HepG2 (cell line): ENCODE results near the gene MARVELD3. TPM values are rescaled to one million over a fixed set of nuclear protein-coding genes. Genes with fewer than 3 reads are reported as not detected.

ENCODE experiments used
- ARID2 ChIP-seq: sonication (generic); formaldehyde crosslinking; IDR thresholded peaks from 2 replicates; pipeline ENCODE4 v1.8.1; 2022; ENCODE audit warnings: mild to moderate bottlenecking, missing genetic modification reagents, borderline replicate concordance
- FOXJ3 ChIP-seq: sonication (generic); formaldehyde crosslinking; IDR thresholded peaks from 2 replicates; pipeline ENCODE4 v1.4.0; 2020; ENCODE audit warnings: missing genetic modification reagents, mild to moderate bottlenecking, borderline replicate concordance
- FOXP4 ChIP-seq: sonication (generic); formaldehyde crosslinking; IDR thresholded peaks from 2 replicates; pipeline ENCODE4 v1.4.0; 2020; ENCODE audit warnings: missing genetic modification reagents
- GABPB1 ChIP-seq: IDR thresholded peaks from 2 replicates; pipeline ENCODE4 v1.6.1; 2016; ENCODE audit warnings: mild to moderate bottlenecking, missing genetic modification reagents, moderate library complexity, missing compliant biosample characterization
- GPBP1L1 ChIP-seq: sonication (generic); formaldehyde crosslinking; IDR thresholded peaks from 2 replicates; pipeline ENCODE4 v1.5.0; 2020; ENCODE audit warnings: mild to moderate bottlenecking, missing genetic modification reagents
- HNRNPK ChIP-seq: fragments of 200-400 bp; formaldehyde crosslinking; IDR thresholded peaks from 2 replicates; pipeline ENCODE4 v1.6.1; 2018; ENCODE audit warnings: low read length, low read depth, moderate library complexity, mild to moderate bottlenecking; ENCODE audit not compliant: poor library complexity, severe bottlenecking
- MXD1 ChIP-seq: sonication (generic); formaldehyde crosslinking; IDR thresholded peaks from 2 replicates; pipeline ENCODE4 v1.4.0; 2020; ENCODE audit warnings: mild to moderate bottlenecking, missing genetic modification reagents
- MXD3 ChIP-seq: IDR thresholded peaks from 2 replicates; pipeline ENCODE4 v1.6.1; 2016; ENCODE audit warnings: mild to moderate bottlenecking, missing biosample characterization, missing genetic modification reagents
- ZBTB26 ChIP-seq: IDR thresholded peaks from 2 replicates; pipeline ENCODE4 v1.6.1; 2016; ENCODE audit warnings: missing compliant biosample characterization, missing genetic modification reagents, borderline replicate concordance
- ZBTB49 ChIP-seq: sonication (generic); formaldehyde crosslinking; IDR thresholded peaks from 2 replicates; pipeline ENCODE4 v1.4.0; 2020; ENCODE audit warnings: missing genetic modification reagents, borderline replicate concordance
- ZKSCAN5 ChIP-seq: sonication (generic); formaldehyde crosslinking; IDR thresholded peaks from 2 replicates; pipeline ENCODE4 v1.5.1; 2020; ENCODE audit warnings: mild to moderate bottlenecking, missing genetic modification reagents
- ZNF124 ChIP-seq: sonication (generic); formaldehyde crosslinking; IDR thresholded peaks from 2 replicates; pipeline ENCODE4 v1.4.0; 2020; ENCODE audit warnings: missing genetic modification reagents
- ZNF264 ChIP-seq: sonication (generic); formaldehyde crosslinking; IDR thresholded peaks from 2 replicates; pipeline ENCODE4 v1.4.0; 2020; ENCODE audit warnings: missing genetic modification reagents
- ZNF431 ChIP-seq: sonication (generic); formaldehyde crosslinking; IDR thresholded peaks from 2 replicates; pipeline ENCODE4 v1.9.0; 2022; ENCODE audit warnings: missing genetic modification reagents, low read depth, mild to moderate bottlenecking, borderline replicate concordance
- ZNF460 ChIP-seq: sonication (generic); formaldehyde crosslinking; IDR thresholded peaks from 2 replicates; pipeline ENCODE4 v1.5.1; 2020; ENCODE audit warnings: missing genetic modification reagents, mild to moderate bottlenecking, borderline replicate concordance
- ZNF577 ChIP-seq: sonication (generic); formaldehyde crosslinking; IDR thresholded peaks from 2 replicates; pipeline ENCODE4 v1.4.0; 2020; ENCODE audit warnings: mild to moderate bottlenecking, low read depth, missing genetic modification reagents, borderline replicate concordance
- ZNF580 ChIP-seq: IDR thresholded peaks from 2 replicates; pipeline ENCODE4 v1.6.1; 2016; ENCODE audit warnings: low read depth, borderline replicate concordance
- ZNF709 ChIP-seq: sonication (generic); formaldehyde crosslinking; IDR thresholded peaks from 2 replicates; pipeline ENCODE4 v1.5.0; 2020; ENCODE audit warnings: mild to moderate bottlenecking, missing genetic modification reagents
- ZNF776 ChIP-seq: sonication (generic); formaldehyde crosslinking; IDR thresholded peaks from 2 replicates; pipeline ENCODE4 v1.4.0; 2020; ENCODE audit warnings: mild to moderate bottlenecking, missing genetic modification reagents
- polyA plus RNA-seq, 8 experiments: library from polyadenylated mRNA; depleted of rRNA in 3 of 8; stranded (reverse) in 7 of 8; unstranded in 1 of 8; fragments of >200 nt; fragmentation: Illumina TruSeq in 4 of 8; extraction: Trizol in 4 of 8; gene quantifications; 2 replicates each; pipeline versions ENCODE4 v1.2.1 to v1.2.3, GENCODE V29; 2011 to 2016; ENCODE audit warnings: low read depth in 4 of 8, missing spikeins in 1 of 8, mixed read lengths in 1 of 8; ENCODE audit not compliant: insufficient read depth in 1 of 8
- total RNA-seq, 5 experiments: library from RNA; depleted of rRNA; stranded (reverse); fragments of >200 nt; fragmentation: Illumina TruSeq; extraction: Trizol; gene quantifications; 2 replicates each; pipeline ENCODE4 v1.2.3, GENCODE V29; 2016; ENCODE audit warnings: low read depth in 1 of 5

The MARVELD3 gene
- total and polyA plus RNA-seq, 2 of the 13 experiments (the other 11 are each of a cell fraction or from before 2014, with no cell fraction given) = 4.8 to 5.6 TPM

GRCh38 chr16:71610936-71611871 is 14.8 kb upstream of the MARVELD3 start (continued):
- TF ChIP-seq ZBTB26 = no peak; the same call in 1 of the 2 replicates
- no peak for TF ChIP-seq ZNF709
- TF ChIP-seq ZNF580 = peak; percentile 85; the same call in 1 of the 2 replicates
- no peak for TF ChIP-seq ZKSCAN5 (CRISPR knock-in tag)
- peak; percentile 60 for TF ChIP-seq FOXP4 (CRISPR knock-in tag)
- peak; percentile 32; the same call in 1 of the 2 replicates for TF ChIP-seq FOXJ3 (CRISPR knock-in tag)
- TF ChIP-seq ZNF577 (CRISPR knock-in tag) = no peak
- peak; percentile 66 for TF ChIP-seq GABPB1 (CRISPR knock-in tag)
- peak; percentile 33; the same call in 1 of the 2 replicates for TF ChIP-seq ZBTB49 (CRISPR knock-in tag)
- no peak for TF ChIP-seq GPBP1L1 (CRISPR knock-in tag)
- TF ChIP-seq ZNF460 (CRISPR knock-in tag) = no peak
- no peak for TF ChIP-seq ZNF124 (CRISPR knock-in tag)
- TF ChIP-seq HNRNPK = no peak
- 0 out of 2 replicates have a peak, but pooled peaks have one; percentile 45 for TF ChIP-seq ZNF776 (CRISPR knock-in tag)
- TF ChIP-seq ZNF431 (CRISPR knock-in tag) = 0 out of 2 replicates have a peak, but pooled peaks have one; percentile 10
- TF ChIP-seq ARID2 (CRISPR knock-in tag) = no peak
- no peak for TF ChIP-seq MXD1
- peak; percentile 97 for TF ChIP-seq ZNF264 (CRISPR knock-in tag)
- TF ChIP-seq MXD3 = 0 out of 2 replicates have a peak, but pooled peaks have one; percentile 21
